IPS-11a (cell line): Measurements from ENCODE around the gene TRPV2.
"Not testable (repeated sequence)": the region's sequence is repeated elsewhere in the genome, so short reads cannot be mapped to it uniquely, and the experiment has no call there.

Source experiments
- H3K4me3 ChIP-seq: one replicate; pipeline ENCODE4 v1.5.1; 2013; ENCODE audit warnings: low read depth, low read length, control low read depth

Gene TRPV2

DNA sequence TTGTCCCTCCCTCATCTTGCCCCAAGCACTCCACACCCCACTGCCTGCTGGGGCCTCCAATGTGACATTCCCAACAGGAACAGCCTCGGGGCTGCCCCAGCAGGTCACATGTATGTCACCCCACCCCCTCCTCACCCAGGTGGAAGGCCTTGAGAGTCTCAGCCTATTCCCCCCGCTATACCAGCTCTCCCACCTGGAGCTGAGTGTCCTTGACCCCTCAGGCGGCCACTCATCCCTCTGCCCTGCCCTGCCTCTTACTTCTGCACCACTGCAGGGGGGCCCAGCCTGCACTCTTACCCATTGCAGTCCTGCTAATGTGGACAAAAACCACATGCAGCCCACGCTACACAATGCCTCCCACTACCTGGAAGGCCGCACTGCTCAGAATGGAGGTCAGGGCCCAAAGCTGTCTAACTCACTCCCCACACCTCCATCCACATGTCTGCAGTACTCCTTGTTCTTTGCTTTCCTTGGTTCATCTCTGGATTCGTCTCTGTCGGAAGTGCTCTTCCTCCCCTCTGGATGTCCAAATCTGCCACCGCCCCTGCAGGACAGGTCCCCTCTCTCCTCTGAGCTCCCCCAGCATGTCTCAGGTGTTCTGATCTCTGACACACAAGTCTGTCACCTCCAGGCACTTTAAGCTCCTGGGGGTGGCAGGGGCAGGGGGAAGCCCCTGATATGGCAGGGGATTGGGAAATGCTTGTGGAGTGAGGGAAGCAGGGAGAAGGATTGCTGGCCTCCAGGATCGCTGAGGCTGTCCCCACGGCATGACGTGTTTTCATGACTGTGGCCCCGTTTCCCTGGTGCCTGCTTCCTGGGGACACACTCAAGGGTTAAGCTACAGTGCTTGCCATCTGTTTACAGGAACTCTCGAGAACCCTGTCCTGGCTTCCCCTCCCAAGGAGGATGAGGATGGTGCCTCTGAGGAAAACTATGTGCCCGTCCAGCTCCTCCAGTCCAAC is 20.8 kb downstream of the TRPV2 start:
- no peak overlapping the region for H3K4me3 ChIP-seq

- no peak overlapping the region for H3K4me3 ChIP-seq
Observed at GRCh38 chr17:16437083-16437482, 21.7 kb downstream of the TRPV2 start.

- H3K4me3 ChIP-seq, result peak overlapping the region; percentile 17
Observed at GRCh38 chr17:16438173-16438556, 22.8 kb downstream of the TRPV2 start.

- H3K4me3 ChIP-seq, result peak overlapping the region; percentile 100
Observed at GRCh38 chr17:16438557-16439302, 23.4 kb downstream of the TRPV2 start.

GRCh38 chr17:16439303-16439791 is 24.0 kb downstream of the TRPV2 start:
- H3K4me3 ChIP-seq, result peak overlapping the region; percentile 100

- peak overlapping the region; percentile 100 for H3K4me3 ChIP-seq
Observed at GRCh38 chr17:16439811-16440351, 24.5 kb downstream of the TRPV2 start.

DNA sequence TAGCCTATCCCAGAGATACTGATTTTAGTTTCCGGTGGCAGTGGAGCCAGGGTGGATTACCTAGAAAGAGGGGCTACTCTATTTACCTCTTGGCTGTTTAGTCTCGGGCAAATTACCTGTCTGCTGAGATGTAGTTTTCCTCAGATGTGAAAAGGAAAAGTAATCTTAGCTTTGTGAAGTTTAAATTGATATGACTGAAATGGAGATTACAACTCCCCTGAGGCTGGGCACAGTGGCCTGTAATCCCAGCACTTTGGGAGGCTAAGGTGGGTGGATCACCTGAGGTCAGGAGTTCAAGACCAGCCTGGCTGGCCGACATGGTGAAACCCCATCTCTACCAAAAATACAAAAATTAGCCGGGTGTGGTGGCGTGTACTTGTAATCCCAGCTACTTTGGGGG is 25.0 kb downstream of the TRPV2 start:
- peak overlapping the region; percentile 100 for H3K4me3 ChIP-seq

- peak overlapping the region; percentile 4 for H3K4me3 ChIP-seq
Observed at GRCh38 chr17:16440901-16441629, 25.7 kb downstream of the TRPV2 start.

DNA sequence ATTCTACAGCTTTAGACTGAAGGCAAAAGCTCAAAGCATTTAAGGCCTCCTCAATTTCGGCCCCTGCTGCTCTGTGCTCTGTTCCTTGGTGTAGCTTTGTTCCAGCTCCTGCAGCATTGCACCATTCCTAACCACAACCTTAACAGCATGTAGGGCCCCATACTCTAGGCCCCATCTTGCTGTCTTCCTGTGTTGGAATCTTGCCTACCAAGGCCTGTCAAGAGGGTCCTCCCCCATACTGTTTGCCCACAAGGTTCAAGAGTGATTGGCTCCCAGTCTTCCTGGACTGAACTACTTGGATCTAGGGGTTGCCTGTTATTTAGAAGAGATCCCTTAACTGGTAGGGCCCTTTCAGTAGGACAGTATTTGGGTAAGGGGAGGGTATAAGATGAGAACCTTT is 26.8 kb downstream of the TRPV2 start:
- no peak overlapping the region for H3K4me3 ChIP-seq

GRCh38 chr17:16442594-16443510 is 27.5 kb downstream of the TRPV2 start:
- no peak overlapping the region for H3K4me3 ChIP-seq

DNA sequence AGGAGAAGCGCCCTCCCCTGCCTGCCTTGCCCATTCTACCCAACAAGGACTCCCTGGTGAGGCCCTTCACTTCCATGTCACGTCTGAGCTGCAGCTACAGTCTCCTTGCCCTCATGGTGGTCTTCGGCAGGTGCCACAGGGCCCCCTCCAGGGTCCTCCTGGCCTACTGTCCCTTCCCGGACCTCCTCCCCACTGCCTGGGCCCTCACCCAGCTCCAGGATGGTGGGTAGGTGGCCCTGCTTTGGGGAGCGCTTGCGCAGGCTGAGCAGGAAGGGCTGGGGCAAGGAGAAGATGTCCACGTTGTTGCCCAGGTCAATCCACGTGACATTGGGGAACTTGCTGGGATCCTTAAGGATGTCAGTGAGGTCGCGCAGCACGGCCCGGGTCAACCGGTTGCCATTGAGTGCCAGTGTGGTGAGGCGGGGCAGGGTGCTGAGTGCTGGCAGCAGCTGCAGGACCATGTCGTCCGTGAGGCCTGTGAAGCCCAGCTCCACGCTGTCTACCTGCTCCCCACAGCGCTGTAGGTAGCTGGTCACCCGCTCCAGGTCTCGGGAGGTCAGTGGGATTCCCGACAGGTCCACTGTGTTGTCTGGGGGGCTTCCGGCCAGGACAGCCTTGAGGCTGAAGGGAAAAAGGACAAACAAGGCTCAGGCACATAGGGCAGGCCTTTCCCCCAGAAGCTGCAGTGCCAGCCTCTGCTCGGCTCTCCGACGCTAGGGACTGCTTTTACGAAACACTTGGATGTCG is 28.3 kb downstream of the TRPV2 start:
- H3K4me3 ChIP-seq, result no peak overlapping the region

DNA sequence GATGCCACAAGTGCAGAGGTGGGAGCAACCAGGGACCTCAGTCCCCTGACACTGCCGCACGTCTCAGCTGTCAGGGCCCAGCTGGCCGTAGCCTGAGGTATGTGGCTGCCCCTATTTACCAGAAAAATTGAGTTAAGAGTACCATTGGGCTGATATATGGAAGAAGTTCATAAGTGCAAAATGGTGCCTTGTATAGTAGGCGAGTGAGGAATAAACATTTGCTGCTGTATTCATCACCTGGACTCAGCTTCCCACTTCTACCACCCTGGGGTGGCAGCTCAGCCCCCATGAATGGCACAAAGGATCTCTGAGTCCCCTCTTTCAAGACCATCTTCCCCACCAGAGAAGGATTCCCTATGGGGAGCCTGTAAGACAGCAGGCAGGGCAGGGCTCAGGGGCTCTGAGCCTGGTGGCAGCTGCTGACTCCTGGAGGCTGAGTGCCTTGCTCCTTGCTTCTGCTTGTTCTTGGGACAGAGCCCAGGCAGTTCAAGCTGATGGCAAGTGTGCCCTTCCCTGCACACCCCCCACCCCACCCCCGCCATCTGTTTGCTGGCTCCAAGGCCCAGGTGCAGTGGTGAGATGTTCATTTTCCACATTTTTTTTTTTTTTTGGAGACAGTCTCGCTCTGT is 29.0 kb downstream of the TRPV2 start:
- H3K4me3 ChIP-seq, result no peak overlapping the region

DNA sequence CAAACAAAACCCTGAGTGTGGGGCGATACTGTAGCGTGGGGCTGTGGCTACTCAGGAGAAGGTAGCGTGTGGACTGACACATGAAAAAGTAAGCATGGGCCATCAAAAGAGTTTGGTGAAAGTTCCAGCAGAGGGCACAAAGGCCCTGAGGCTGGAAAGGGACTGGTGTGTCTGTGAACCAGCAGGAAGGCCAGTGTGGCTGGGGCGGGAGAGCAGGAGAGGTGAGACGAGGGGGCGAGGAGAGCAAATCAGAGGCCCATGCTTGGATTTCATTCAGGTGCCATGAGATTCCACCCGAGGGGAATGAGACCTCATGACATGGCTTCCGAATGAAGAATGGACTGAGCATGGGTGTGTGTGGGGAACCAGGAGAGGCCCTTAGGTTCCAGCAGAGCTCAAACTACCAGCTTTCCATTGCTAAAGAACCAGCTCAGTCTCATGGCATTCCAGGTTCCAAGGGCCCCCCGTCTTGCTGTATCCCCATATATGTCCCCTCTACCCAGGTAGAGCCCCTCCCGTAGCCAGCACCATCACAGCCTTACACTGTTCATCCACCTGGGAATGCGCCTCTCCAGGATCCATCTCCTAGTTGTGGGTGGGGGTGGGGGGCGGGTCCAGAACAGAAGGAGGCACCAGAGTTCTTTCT is 31.1 kb downstream of the TRPV2 start:
- no peak overlapping the region for H3K4me3 ChIP-seq

- H3K4me3 ChIP-seq, result no peak overlapping the region
Observed at GRCh38 chr17:16447676-16448075, 32.3 kb downstream of the TRPV2 start.

DNA sequence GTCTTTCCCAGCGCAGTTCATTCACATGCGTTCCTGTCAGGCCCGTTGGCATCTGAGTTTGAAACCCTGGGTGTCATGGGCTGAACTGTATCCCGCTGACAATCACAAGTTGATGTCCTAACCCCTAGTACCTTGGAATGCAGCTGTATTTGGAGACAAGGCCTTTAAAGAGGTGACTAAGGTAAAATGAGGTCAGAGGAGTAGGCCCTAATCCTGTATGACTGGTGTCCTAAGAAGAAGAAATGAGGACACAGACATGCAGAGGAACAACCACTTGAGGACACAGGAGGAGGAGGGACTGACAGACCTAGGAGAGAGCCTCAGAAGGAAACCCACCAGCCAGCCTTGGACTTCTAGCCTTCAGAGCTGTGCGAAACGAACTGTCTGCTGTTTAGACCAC is 33.1 kb downstream of the TRPV2 start:
- no peak overlapping the region for H3K4me3 ChIP-seq

GRCh38 chr17:16449121-16449570 is 33.8 kb downstream of the TRPV2 start:
- H3K4me3 ChIP-seq, result no peak overlapping the region

DNA sequence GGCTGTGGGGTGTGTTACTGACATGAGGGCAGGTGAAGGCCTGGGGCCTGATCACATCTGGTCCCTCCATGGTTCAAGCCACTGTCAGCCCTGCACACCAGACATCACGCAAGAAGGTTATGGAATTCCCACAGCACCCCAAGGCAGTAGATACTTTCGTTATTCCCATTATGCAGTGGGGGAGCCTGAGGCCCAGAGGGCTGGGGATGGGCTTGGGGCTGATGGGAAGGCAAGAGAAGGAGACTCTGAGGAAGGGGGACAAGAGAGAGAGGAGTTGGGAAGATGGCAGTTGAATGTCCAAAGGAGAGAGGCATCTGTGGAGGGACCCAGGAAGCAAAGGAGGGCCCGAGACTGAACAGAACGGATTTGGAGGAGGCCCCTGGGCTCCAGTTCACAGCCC is 34.7 kb downstream of the TRPV2 start:
- H3K4me3 ChIP-seq, result no peak overlapping the region

DNA sequence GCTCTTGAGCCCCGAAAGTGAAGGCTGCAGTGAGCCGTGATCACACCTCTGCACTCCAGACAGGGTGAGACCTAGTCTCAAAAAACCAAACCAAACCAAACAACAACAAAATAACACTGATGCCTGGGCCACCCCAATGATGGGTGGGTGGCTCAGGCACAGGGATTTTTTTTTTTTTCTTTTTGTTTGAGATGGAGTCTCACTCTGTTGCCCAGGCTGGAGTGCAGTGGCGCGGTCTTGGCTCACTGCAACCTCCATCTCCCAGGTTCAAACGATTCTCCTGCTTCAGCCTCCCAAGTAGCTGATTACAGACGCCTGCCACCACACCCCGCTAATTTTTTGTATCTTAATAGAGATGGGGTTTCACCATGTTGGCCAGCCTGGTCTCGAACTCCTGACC is 36.9 kb downstream of the TRPV2 start:
- H3K4me3 ChIP-seq, result not testable (repeated sequence)
